ENCODE measurements around the gene MMRN1. TPM values are rescaled to one million over a fixed set of nuclear protein-coding genes. Genes with fewer than 3 reads are reported as not detected.

Gene MMRN1
- total RNA-seq, 2 donors from 2014 or later, result 6.7 to 11.9 TPM

GRCh38 chr4:89928838-89929237 is 34.2 kb downstream of the MMRN1 start:
- no peak overlapping the region for H3K27ac ChIP-seq
- no peak for TF ChIP-seq CTCF (IDR thresholded peaks at IDR 0.05)
- no peaks in the 10 kb centered on the region for H3K27me3 ChIP-seq
- H3K4me3 ChIP-seq, result no peak overlapping the region
- H3K9me3 ChIP-seq, result no peaks in the 10 kb centered on the region
- no peaks in the 10 kb centered on the region for H3K4me1 ChIP-seq
- no peaks in the 10 kb centered on the region for H3K36me3 ChIP-seq
- no peak for DNase-seq
- intact Hi-C loops (cut with DNase I), result no loop called here
- no peak overlapping the region for H3K9ac ChIP-seq (ENCODE audit: low read depth in 2 of 2, low read length in 2 of 2)

- Histone ChIP-seq H3K27me3 (no peaks in the 10 kb centered on the region), H3K9me3 (no peaks in the 10 kb centered on the region), H3K27ac (no peak overlapping the region), H3K4me3 (no peak overlapping the region), H3K36me3 (no peaks in the 10 kb centered on the region), H3K9ac (ENCODE audit: low read depth in 2 of 2, low read length in 2 of 2) (no peak overlapping the region), H3K4me1 (no peaks in the 10 kb centered on the region)
- no peak for DNase-seq
- intact Hi-C loops (cut with DNase I), result no loop called here
- TF ChIP-seq CTCF (IDR thresholded peaks at IDR 0.05), result no peak
These were observed 34.9 kb downstream of the MMRN1 start for GRCh38 chr4:89929425-89930159.

GRCh38 chr4:89939546-89939945 is 44.9 kb downstream of the MMRN1 start:
- H3K27me3 ChIP-seq, result no peaks in the 10 kb centered on the region
- H3K9me3 ChIP-seq, result no peaks in the 10 kb centered on the region
- H3K4me3 ChIP-seq, result no peak overlapping the region
- intact Hi-C loops (cut with DNase I), result no loop called here
- no peak overlapping the region for H3K9ac ChIP-seq (ENCODE audit: low read depth in 2 of 2, low read length in 2 of 2)
- no peak overlapping the region for H3K27ac ChIP-seq
- DNase-seq, result no peak
- no peaks in the 10 kb centered on the region for H3K4me1 ChIP-seq
- TF ChIP-seq CTCF (IDR thresholded peaks at IDR 0.05), result no peak
- H3K36me3 ChIP-seq, result no peaks in the 10 kb centered on the region

- DNase-seq, result no peak
- Histone ChIP-seq H3K36me3 (no peaks in the 10 kb centered on the region), H3K27ac (no peak overlapping the region), H3K9ac (ENCODE audit: low read depth in 2 of 2, low read length in 2 of 2) (no peak overlapping the region), H3K4me1 (no peaks in the 10 kb centered on the region), H3K4me3 (no peak overlapping the region), H3K9me3 (no peaks in the 10 kb centered on the region), H3K27me3 (no peaks in the 10 kb centered on the region)
- TF ChIP-seq CTCF (IDR thresholded peaks at IDR 0.05), result no peak
- intact Hi-C loops (cut with DNase I), result no loop called here
These were observed 45.3 kb downstream of the MMRN1 start for GRCh38 chr4:89939994-89940393.

- no peaks in the 10 kb centered on the region for H3K27me3 ChIP-seq
These were observed 48.2 kb downstream of the MMRN1 start for GRCh38 chr4:89942811-89943210.

More at GRCh38 chr4:89942811-89943210, 48.2 kb downstream of the MMRN1 start:
- Histone ChIP-seq H3K36me3 (no peaks in the 10 kb centered on the region), H3K4me1 (no peaks in the 10 kb centered on the region), H3K9ac (ENCODE audit: low read depth in 2 of 2, low read length in 2 of 2) (no peak overlapping the region), H3K9me3 (no peaks in the 10 kb centered on the region), H3K27ac (no peak overlapping the region), H3K4me3 (no peak overlapping the region)
- TF ChIP-seq CTCF (IDR thresholded peaks at IDR 0.05), result no peak
- DNase-seq, result no peak
- intact Hi-C loops (cut with DNase I), result no loop called here

Data from colonic mucosa (tissue), 4 donors.